Liver (tissue), 9 donors: ENCODE measurements around the gene PALD1. TPM values are rescaled to one million over a fixed set of nuclear protein-coding genes. Genes with fewer than 3 reads are reported as not detected.

ENCODE experiments used
- DNase-seq: peaks from one replicate; pipeline ENCODE4 v3.0.0-alpha.2; 2017; ENCODE audit warnings: low spot score
- H3K27ac ChIP-seq, 2 donors: one replicate each; pipeline ENCODE4 v1.7.0; 2013; ENCODE audit warnings: inconsistent platforms in 2 of 2, low read length in 2 of 2, control low read depth in 1 of 2, low read depth in 1 of 2, mild to moderate bottlenecking in 1 of 2
- H3K27me3 ChIP-seq, 4 donors: one replicate each; pipeline versions ENCODE4 v1.6.1 to v1.7.0; 2013; ENCODE audit warnings: low read length in 3 of 4, inconsistent platforms in 1 of 4, mild to moderate bottlenecking in 1 of 4, moderate library complexity in 1 of 4; ENCODE audit not compliant: control insufficient read depth in 4 of 4, insufficient read depth in 4 of 4
- H3K36me3 ChIP-seq, 4 donors: one replicate each; pipeline versions ENCODE4 v1.6.1 to v1.7.0; 2013; ENCODE audit warnings: low read length in 3 of 4, mild to moderate bottlenecking in 3 of 4, low read depth in 1 of 4, moderate library complexity in 1 of 4; ENCODE audit not compliant: control insufficient read depth in 4 of 4, insufficient read depth in 3 of 4
- H3K4me1 ChIP-seq, 4 donors: one replicate each; pipeline versions ENCODE4 v1.6.1 to v1.7.0; 2013; ENCODE audit warnings: low read length in 3 of 4, mild to moderate bottlenecking in 3 of 4, moderate library complexity in 1 of 4; ENCODE audit not compliant: control insufficient read depth in 4 of 4, insufficient read depth in 4 of 4
- H3K4me3 ChIP-seq, 3 donors: one replicate each; pipeline versions ENCODE4 v1.6.1 to v1.7.0; 2013; ENCODE audit warnings: low read length in 3 of 3, control low read depth in 1 of 3, low read depth in 1 of 3, mild to moderate bottlenecking in 1 of 3
- H3K9ac ChIP-seq, 2 donors: one replicate each; pipeline ENCODE4 v1.7.0; 2013; ENCODE audit warnings: low read length in 2 of 2, mild to moderate bottlenecking in 2 of 2, moderate library complexity in 2 of 2, control low read depth in 1 of 2, low read depth in 1 of 2
- H3K9me3 ChIP-seq, 4 donors: one replicate each; pipeline versions ENCODE4 v1.6.1 to v1.7.0; 2013; ENCODE audit warnings: low read length in 3 of 4; ENCODE audit not compliant: control insufficient read depth in 4 of 4
- ATF3 ChIP-seq: IDR thresholded peaks from 2 replicates; pipeline ENCODE4 v1.6.1; 2016; ENCODE audit warnings: antibody characterized with exemption
- CTCF ChIP-seq: fragments of 150-350 bp; IDR thresholded peaks from 2 replicates; pipeline ENCODE4 v1.5.1; 2017; ENCODE audit warnings: improper control_type of control experiment, low read depth, low read length; ENCODE audit not compliant: missing input control
- EGR1 ChIP-seq, 2 donors: IDR thresholded peaks; 2 replicates each; pipeline ENCODE4 v1.6.1; 2016 to 2018; ENCODE audit warnings: antibody characterized with exemption in 2 of 2, low read depth in 2 of 2
- FOXA2 ChIP-seq: IDR thresholded peaks from 2 replicates; pipeline ENCODE4 v1.6.1; 2016; ENCODE audit warnings: antibody characterized with exemption
- GABPA ChIP-seq, 2 donors: IDR thresholded peaks in 1 of 2; conservative IDR thresholded peaks in 1 of 2; 2 replicates each; pipeline ENCODE4 v1.6.1; 2016; ENCODE audit warnings: antibody characterized with exemption in 2 of 2, mild to moderate bottlenecking in 1 of 2, moderate library complexity in 1 of 2
- HNF4A ChIP-seq, 2 donors: conservative IDR thresholded peaks; 2 replicates each; pipeline ENCODE4 v1.6.1; 2016; ENCODE audit warnings: antibody characterized with exemption in 2 of 2, mild to moderate bottlenecking in 2 of 2
- HNF4G ChIP-seq: IDR thresholded peaks from 2 replicates; pipeline ENCODE4 v1.6.1; 2016; ENCODE audit warnings: antibody characterized with exemption
- JUND ChIP-seq, 2 donors: IDR thresholded peaks; 2 replicates each; pipeline ENCODE4 v1.6.1; 2016; ENCODE audit warnings: antibody characterized with exemption in 2 of 2
- MAX ChIP-seq: IDR thresholded peaks from 2 replicates; pipeline ENCODE4 v1.6.1; 2016; ENCODE audit warnings: antibody characterized with exemption
- REST ChIP-seq: IDR thresholded peaks from 2 replicates; pipeline ENCODE4 v1.6.1; 2016; ENCODE audit warnings: antibody characterized with exemption, mild to moderate bottlenecking
- TAF1 ChIP-seq: conservative IDR thresholded peaks from 2 replicates; pipeline ENCODE4 v1.6.1; 2016; ENCODE audit warnings: antibody characterized with exemption, mild to moderate bottlenecking
- YY1 ChIP-seq: IDR thresholded peaks from 2 replicates; pipeline ENCODE4 v1.6.1; 2016; ENCODE audit warnings: antibody characterized with exemption, mild to moderate bottlenecking
- ZBTB33 ChIP-seq: IDR thresholded peaks from 2 replicates; pipeline ENCODE4 v1.6.1; 2016; ENCODE audit warnings: antibody characterized with exemption
- WGBS: extraction: QIAGEN DNeasy Blood & Tissue Kit; methylation state at CpG from one replicate; pipeline ENCODE4 v1.1.7; 2013; 5-methylcytosine and 5-hydroxymethylcytosine counted together
- polyA plus RNA-seq, 2 donors: library from polyadenylated mRNA; stranded (reverse) in 1 of 2; unstranded in 1 of 2; fragments of 200-250 nt in 1 of 2; fragments of >200 nt in 1 of 2; fragmentation: Nextera tagmentation in 1 of 2; extraction: Ambion mirVana in 1 of 2; gene quantifications; one replicate each; pipeline versions ENCODE4 v1.2.1 to v1.2.3, GENCODE V29; 2013 to 2015
- total RNA-seq, 2 donors: library from RNA; depleted of rRNA; stranded (reverse); fragments of >200 nt; gene quantifications; one replicate each; pipeline ENCODE4 v1.2.3, GENCODE V29; 2014
- donor health status: healthy.
- donor health status: healthy.
- donor health status: healthy.
- donor health status: healthy.
- donor health status: healthy.

Gene PALD1
- total and polyA plus RNA-seq, 4 donors, result 0.72 to 4.2 (median 1.4) TPM

- Histone ChIP-seq H3K27ac (no peak overlapping the region), H3K4me1 (peaks cover 0 to 11% (median under 1%) of the 10 kb centered on the region in 4 donors), H3K4me3 (no peak overlapping the region), H3K27me3 (no peaks in the 10 kb centered on the region), H3K36me3 (no peaks in the 10 kb centered on the region), H3K9me3 (no peaks in the 10 kb centered on the region), H3K9ac (no peak overlapping the region)
- no peak for DNase-seq
- TF ChIP-seq EGR1 (IDR thresholded peaks at IDR 0.05; ENCODE audit: low read depth in 2 of 2), result no peak
- TF ChIP-seq TAF1, result no peak
- TF ChIP-seq HNF4A (conservative IDR thresholded peaks at IDR 0.05), result no peak
- no peak for TF ChIP-seq HNF4G
- no peak for TF ChIP-seq ATF3
- no peak for TF ChIP-seq MAX
- no peak for TF ChIP-seq CTCF
- no peak for TF ChIP-seq GABPA (IDR thresholded peaks at IDR 0.05 in 1 of 2, conservative IDR thresholded peaks at IDR 0.05 in 1 of 2)
- TF ChIP-seq YY1, result no peak
- no peak for TF ChIP-seq REST
- no peak for TF ChIP-seq JUND (IDR thresholded peaks at IDR 0.05)
- TF ChIP-seq FOXA2, result no peak
- TF ChIP-seq ZBTB33, result no peak
- WGBS, result 72% methylated on average over 8 of the region's 8 CpGs
Observed at GRCh38 chr10:70514591-70514990, 36.0 kb downstream of the PALD1 start.

- no peak for TF ChIP-seq CTCF
- TF ChIP-seq JUND (IDR thresholded peaks at IDR 0.05), result no peak
- TF ChIP-seq FOXA2, result no peak
- TF ChIP-seq YY1, result no peak
- no peak for TF ChIP-seq HNF4A (conservative IDR thresholded peaks at IDR 0.05)
- TF ChIP-seq HNF4G, result no peak
- Histone ChIP-seq H3K9me3 (no peaks in the 10 kb centered on the region), H3K9ac (no peak overlapping the region), H3K27me3 (no peaks in the 10 kb centered on the region), H3K4me3 (no peak overlapping the region), H3K27ac (no peak overlapping the region), H3K36me3 (no peaks in the 10 kb centered on the region), H3K4me1 (peaks cover 0 to 9% (median 0%) of the 10 kb centered on the region in 4 donors)
- no peak for DNase-seq
- 91% methylated on average over 8 of the region's 8 CpGs for WGBS
Observed at GRCh38 chr10:70515035-70515667, 36.6 kb downstream of the PALD1 start.
